HG02943 (cell line): ENCODE results near the gene MIXL1.
A peak's percentile ranks its signal among the peaks of the same experiment; 100 is the strongest.
"Not testable (repeated sequence)": the region's sequence is repeated elsewhere in the genome, so short reads cannot be mapped to it uniquely, and the experiment has no call there.

ENCODE experiments used
- ATAC-seq: cut with Tn5 transposase; IDR thresholded peaks from one replicate; pipeline ENCODE4 v1.9.1; 2021; ENCODE audit warnings: mild to moderate bottlenecking, low read depth, moderate library complexity; ENCODE audit not compliant: unreplicated experiment

MIXL1 gene

DNA sequence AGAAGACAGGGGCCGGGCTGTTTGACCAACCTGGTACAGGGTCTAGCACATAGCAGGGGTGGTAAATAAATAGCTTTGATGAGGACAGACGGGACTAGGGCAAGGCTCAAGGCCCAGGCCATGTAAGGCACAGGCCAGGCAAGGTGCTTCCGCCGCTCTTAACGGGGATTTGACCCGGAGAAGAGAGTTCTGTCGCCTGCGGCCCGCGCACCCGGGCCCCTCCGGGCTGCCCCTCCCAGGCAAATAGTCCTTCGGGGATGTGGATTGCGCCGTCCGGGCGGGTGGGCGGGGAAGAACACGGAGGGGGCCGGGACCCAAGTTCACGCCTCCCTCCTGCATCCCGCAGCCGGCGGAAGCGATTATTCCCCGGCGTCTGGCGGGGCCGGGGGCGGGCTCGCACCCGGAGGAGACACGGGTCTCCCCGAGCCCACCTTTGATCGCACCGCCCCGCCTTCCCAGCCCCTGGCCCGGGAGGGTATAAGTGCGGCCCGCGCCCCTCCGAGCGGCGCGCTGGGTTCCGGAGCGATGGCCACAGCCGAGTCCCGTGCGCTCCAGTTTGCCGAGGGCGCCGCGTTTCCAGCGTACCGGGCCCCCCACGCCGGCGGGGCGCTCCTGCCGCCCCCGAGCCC lies at the start of gene MIXL1:
MIXL1 (plus strand) TSS at position 508 of the 629 bp plus-strand sequence; CDS start at position 526, 18 bp downstream.
- ATAC-seq, result no peak

DNA sequence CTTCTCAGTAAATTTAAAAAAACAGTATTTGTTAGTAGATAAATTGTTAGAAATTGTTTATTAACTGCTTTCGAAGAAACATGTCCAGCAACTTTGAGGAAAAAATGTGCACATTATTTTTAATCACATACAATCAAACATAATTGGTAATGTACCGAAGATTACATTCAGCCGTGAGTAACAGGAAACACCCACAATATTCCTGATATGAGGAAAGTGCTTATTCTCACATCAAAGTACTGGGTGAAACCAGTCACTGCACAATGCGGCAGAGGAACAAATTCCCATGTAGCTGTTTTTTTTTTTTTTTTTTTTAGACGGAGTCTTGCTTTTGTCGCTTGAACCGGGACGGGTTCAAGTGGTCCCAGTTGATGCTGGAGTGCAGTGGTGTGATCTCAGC lies 46.6 kb upstream of the MIXL1 start:
- no peak for ATAC-seq

DNA sequence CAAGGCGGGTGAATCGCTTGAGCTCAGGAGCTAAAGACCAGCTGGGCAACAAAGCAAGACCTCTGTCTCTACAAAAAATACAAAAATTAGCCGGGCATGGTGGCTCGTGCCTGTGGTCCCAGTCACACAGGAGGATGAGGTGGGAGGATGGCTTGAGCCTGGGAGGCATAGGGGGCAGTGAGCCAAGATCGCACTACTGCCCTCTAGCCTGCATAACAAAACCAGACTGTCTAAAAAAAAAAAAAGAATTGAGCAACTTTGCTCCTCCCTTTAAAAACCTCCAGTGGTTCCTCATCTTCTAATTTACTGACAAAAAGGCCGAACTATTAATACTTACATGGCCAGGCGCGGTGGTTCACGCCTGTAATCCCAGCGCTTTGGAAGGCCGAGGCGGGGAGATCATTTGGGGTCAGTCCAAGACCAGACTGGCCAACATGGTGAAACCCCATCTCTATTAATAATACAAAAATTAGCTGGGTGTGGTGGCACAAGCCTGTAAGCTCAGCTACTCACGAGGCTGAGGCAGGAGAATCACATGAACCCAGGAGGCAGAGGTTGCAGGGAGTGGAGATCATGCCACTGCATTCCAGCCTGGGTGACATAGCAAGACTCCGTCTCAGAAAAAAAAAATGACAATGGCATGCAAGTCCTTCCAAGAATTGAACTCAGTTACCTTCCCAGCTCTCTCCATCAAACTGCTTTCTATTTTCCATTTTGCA lies 41.3 kb upstream of the MIXL1 start:
- ATAC-seq, result no peak

DNA sequence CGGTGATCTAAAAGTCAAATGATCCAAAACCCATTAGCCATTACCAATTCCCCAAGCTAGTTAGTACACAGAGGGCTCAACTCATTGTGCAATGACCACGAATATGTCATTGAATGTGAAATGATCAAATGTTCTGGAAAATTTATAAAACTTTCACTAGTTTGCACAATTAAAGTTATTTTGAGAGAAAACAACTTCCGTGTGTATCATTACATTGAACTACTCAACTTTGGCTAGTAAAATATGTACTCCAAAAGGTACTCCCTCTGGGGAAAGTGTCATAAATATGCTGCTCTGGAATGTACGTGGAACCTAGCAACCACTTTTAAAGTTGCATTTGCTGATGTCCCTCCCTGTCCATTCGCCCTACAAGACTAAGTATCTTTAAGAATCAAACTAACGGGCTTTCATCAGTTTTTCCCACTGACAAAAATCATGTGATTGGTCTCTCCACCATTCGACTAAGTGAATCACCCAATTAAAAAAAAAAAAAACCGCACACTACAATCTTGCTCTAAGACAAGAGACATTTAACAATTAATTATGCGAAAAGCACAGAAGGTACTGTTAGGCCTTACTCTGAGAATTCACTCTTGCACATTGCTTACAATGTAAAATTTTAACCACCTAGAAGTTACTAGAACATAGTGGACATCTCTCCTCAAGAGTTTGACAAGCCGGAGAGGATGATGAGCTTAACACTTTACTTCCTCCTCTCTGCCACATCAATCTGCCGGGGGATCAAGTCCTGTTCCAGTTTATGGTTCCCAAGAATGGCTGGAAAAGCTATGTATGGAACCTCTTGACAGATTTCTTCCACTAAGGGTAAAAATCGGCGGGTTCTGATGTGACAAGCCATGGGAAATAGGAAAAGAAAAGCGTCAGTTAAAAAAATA lies 38.1 kb upstream of the MIXL1 start:
- no peak for ATAC-seq

DNA sequence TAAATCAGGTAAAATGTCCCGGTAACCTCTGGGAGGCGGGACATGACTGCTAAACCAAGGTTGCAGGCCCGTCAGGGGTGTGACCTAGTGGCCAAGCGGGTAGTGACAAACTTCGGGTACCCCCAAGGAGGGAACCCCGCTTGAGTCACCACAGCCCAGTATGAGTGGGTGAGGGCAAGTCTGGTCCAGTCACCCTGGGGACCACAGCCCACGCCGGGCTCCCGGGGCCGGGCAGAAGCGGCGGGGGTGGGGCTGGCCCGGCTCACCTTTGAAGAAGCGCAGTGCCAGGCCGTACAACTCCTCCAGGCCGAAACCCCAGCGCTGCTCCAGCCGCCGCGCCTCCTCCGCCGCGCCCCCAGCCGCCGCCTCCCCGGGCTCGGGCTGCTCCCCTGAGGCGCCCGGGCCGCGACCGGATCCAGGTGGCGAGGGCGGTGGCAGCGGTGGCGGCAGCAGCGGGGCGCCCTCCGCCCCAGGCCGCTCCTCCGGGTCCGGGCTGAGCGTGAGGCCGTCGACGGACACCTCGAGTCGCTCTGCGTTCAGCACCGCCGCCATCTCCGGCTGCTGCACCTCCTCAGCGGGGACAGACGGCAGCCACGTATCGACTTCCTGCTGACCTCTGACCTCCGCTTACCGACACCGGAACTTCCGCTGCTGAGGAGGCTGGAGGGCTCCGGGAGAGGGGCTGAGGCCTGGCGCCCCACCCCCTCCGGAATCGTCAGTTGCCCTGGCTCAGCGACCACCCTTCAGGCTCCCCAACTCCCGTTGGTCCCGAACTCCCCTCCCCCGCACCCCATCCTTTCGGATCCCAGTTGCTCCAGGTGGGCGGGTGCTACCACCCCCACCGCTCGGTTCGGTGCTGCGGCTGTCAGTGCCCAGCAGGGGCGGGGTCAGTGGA lies 37.1 kb upstream of the MIXL1 start, which contains the start of gene ACBD3:
ACBD3 (minus strand) TSS at position 618 of the 895 bp plus-strand sequence; CDS start at position 552, 66 bp downstream.
- peak; percentile 95 for ATAC-seq

DNA sequence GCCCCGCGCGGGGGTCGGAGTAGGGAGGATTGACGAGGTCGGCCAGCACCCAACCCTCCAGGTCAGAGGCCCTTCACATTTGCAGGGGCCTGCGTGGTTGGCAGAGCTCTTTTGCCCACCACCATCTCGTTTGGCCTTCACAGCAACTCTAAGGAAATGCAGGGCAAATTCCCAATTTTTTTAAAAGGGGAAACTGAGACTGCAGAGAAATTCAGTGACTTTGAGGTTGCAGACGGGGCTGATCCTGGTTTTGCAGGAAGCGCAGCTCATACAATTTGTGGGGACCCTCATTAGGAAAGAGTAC lies 36.5 kb upstream of the MIXL1 start:
- no peak for ATAC-seq

DNA sequence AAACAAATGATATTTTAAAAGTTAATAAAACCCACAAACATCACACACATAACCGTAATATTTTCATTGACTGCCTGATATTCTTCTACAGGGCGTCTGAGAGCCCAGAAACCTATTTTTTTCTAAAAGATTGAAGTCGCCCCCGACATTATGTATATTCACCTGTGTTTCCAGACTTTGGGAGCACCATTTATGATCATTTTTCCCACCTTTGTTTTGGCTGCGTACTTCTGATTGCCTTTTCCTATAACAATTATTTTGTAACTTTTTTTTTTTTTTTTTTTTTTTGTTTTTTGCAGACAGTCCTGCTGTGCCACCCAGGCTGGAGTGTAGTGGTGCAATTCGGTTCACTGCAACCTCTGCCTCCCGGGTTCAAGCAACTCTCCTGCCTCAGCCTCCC lies 36.1 kb upstream of the MIXL1 start:
- no peak for ATAC-seq

DNA sequence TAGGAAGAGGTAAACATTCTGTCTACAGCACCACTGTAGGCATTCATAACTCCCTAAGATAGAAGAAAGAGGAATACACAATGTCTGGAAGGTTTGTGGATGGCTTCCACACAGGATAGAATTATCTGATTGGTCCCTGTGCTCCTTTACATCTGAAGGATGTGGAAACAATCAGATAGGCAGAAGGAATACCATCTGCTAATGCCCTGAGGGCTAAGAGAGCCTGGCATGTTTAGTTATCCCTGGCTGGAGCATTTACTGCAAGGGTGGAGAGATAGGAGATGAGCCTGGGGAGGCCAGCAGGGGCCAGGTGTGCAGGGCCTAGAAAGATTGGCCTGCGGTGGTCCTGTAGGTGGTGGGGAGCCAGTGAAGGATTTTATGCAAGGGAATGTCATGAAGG lies 28.3 kb upstream of the MIXL1 start:
- ATAC-seq, result no peak

DNA sequence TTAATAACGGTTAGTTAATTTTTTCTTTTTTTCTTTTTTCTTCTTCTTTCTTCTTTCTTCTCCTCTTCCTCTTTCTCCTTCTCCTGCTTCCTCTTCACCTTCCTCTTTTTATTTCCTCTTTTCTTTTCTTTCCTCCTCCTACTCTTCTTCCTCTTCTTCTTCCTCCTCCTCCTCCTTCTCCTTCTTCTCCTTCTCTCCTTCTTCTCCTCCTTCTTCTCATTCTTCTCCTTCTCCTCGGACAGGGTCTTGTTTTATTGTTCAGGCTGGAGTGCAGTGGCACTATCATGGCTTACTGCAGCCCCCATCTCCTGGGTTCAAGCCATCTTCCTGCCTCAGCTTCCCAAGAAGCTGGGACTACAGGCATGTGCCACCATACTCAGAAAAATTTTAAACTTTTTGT lies 23.5 kb upstream of the MIXL1 start:
- ATAC-seq, result no peak

DNA sequence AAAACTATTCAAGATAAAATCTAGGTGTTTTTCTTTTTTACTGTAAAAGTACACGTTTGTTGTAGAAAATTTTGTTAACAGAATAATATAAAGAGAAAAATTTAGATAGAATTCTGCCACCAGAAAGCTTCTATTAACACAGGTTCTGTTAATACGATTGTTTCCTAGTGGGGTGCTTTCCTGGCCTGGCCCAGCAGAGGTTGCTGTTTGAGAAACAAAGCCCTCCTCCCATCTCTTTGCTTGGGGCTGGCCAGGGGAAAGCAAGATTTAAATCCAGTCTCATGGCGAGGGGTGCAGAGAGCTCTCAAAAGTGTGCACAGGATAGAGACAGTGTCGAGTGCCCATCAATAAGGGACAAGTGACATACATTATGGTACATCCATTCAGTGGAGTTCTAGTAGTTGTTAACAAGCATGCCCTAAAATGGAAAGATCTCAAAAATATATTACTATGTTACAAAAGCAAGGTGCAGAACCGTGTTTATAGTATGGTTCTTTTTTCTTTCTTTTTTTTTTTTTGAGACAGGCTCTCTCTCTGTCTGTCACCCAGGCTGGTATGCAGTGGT lies 22.4 kb upstream of the MIXL1 start:
- no peak for ATAC-seq

DNA sequence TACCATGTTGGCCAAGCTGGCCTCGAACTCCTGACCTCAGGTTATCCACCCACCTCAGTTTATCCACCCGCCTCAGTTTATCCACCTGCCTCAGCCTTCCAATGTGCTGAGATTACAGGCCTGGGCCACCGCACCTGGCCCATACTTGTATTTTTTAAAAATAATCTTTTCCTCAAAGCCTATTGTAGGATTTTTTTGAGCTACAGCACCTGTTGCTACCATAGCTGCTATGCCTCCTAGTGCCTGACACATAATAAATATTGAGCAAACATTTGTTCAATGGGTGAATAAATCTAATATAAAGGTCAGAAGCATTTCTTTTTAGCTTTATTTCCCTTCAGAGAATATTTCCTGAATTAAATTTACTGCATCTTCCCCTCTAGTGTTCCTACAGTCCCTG lies 21.2 kb upstream of the MIXL1 start:
- no peak for ATAC-seq

DNA sequence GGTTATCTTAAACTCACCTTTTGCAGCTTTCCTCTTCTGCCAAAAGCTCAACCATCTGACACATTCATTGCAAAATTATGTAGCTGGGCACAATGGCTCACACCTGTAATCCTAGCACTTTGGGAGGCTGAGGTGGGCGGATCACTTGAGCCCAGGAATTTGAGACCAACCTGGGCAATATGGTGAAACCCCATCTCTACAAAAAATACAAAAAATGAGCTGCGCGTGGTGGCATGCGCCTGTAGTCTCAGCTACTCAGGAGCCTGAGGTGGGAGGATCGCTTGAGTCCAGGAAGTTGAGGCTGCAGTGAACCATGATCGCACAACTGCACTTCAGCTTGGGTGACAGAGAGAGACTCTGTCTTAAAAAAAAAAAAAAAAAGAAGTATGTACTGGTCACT lies 20.8 kb upstream of the MIXL1 start:
- ATAC-seq, result not testable (repeated sequence)

DNA sequence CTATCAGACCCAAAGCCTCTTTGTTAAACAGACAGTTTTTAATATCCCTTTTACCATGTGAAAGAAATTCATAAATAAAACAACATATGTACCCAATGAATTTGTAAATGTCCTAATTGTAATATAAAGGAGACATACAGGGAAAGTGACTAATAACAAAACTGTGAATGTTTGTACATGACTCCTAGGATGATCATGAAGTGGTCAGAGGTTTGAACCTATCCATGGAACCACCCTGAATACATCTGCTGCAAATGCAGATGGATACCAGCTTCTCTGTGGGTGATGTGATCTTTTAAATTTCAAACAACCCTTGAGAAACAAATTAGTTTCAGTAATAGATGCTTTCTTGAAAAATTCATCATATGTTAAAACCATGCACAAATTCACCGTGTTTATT lies 20.2 kb upstream of the MIXL1 start:
- ATAC-seq, result no peak

DNA sequence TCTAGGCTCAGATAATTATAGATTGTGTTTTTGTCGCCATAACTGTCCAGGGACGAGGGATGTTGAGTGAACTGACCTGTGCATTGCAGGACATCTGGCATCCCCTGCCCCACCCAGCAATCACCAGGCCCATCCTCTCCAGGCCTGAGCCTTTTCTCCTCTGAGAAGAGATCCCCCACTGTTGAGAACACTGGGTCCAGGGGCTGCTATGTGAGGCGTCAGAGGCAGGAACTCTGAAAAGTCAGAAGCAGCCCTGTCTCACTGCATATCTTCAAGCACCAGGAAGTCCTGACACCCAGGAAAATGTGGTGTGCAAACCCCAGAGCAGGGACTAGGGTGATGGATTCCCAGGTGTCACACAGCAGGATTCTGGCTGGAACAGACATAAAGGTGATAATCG lies 19.8 kb upstream of the MIXL1 start:
- no peak for ATAC-seq

DNA sequence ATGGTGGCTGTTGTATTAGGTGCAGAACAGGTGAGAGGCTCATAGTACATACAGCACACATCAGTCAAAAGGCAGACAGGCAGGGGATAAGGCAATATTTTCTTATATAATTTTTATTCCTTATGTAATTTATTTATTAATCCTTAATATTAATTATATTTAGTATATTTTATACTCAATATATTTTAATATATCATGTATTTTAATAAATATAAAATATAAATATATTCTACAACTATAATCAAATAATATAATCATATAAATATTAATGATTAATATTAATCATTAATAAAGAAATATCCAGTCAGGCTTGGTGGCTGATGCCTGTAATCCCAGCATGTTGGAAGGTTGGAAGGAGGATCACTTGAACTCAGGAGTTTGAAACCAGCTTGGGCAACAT lies 19.3 kb upstream of the MIXL1 start:
- ATAC-seq, result no peak

DNA sequence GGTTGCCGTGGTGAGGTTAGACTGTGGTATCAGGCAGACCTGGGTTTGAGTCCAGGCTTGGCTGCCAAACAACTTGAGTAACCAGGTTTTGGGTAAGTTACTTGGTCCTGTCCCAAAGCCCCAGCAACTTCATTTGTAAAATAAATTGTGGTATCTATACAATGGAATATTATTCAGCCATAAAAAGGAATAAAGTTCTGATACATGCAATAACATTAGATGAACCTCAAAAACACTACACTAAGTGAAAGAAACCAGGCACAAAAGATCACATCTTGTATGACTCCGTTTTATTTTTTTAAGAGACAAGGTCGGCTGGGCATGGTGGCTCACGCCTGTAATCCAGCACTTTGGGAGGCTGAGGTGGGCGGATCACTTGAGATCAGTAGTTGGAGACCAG lies 16.4 kb upstream of the MIXL1 start:
- ATAC-seq, result no peak

DNA sequence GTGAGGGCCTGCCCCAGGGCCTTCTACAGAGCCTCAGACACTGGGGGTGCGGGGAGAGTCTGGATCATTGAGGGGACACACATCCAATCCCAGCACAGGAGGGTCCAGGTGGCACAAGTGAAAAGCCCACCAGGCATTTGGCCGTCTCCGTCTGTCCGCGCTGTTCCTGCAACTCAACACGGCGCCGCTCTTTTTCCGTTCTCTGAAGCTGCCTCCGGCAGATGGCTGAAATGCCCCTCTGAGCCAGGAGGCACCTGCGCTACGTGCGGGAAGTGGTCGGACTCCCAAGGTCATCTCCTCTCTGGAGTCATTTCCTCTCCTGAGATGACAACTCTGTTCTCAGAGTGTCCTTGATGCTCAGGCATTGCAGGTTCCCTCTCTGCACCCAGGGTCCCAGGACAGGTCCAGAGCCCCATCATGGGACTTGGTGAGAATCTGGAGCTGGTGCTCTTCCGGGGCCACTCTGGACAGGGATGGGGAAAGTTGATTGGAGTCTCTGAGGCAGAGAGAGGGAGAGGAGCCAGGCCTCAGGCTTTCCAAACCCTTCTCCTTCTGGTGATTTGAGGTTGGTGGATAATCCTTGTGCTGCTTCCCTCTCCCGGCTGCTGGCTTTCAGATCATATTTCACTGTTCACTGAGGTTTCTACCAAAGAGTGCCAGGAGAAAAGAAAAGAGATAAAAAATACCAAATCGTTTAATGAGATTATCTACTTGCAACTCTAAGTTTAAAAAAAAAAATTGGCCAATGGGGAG lies 14.0 kb upstream of the MIXL1 start:
- ATAC-seq, result no peak

DNA sequence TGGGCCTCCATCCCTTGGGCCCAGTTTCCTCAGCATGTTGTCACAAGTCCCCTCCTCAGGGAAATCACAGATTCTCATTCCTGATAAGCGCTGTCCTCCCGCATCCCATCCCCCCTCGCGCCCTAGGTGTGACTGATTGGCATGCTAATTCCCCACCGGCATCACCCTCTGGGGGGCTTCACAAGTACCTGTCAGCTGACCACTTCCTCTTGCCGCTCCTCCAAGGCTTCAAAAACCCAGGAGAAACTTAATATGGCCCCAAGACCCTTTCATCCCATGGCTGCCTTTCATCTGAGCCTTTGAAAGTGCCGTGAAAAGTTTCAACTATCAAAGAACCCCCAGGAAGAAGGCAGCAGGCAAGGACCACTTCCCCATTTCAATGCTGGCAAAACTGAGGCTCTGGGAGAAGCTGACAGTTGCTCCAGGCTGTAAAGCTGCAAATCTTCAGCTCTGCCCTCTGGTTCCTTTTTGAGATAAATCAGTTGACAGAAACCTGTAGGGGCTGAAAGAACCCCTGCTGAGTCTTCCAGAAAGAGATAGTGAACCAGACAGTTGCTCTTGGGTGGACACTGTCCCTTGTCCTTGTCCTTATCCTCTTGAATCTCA lies 12.8 kb upstream of the MIXL1 start:
- ATAC-seq, result no peak

DNA sequence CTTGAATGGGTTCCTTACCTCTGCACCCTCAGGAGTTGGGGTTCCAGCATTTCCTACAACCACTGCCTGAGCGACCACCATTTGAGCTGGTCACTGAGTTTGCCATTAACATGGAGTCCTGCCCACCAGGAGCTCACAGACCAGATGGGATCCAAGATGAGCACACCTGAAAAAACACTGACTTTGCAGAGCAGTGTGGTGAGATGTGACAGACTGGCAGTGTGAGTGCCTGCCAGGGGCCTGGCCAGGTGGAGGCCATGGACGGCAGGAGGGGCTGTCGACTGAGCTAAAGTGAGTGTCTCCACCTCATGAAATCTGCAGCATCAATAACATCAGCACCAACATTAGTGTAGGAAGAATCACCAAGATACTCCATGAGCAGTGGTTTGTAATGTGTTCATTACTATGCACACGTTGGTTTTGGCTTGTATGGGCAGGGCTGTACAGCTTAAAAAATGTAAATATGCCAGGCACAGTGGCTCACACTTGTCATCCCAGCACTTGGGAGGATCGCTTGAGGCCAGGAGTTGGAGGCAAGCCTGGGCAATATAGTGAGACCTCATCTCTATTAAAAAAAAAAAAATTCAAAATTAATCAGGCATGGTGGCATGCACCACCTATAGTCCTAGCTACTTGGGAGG lies 12.2 kb upstream of the MIXL1 start:
- no peak for ATAC-seq
